ENCODE data around the gene ZNF423. TPM values are rescaled to one million over a fixed set of nuclear protein-coding genes. Genes with fewer than 3 reads are reported as not detected.

The ZNF423 gene
- total and polyA plus RNA-seq, 2 of the 13 experiments (the other 11 are each of a cell fraction or from before 2014, with no cell fraction given) = 0.07 to 0.31 TPM

- no TSS peak for BruUV-seq (replicated peaks)
- Histone ChIP-seq H3K79me2 (ENCODE audit: insufficient read depth, low read length) (no peaks in the 10 kb centered on the region), H3K4me2 (ENCODE audit: low read depth, low read length) (no peak overlapping the region), H3K9ac (ENCODE audit: insufficient read depth, low read depth, low read length) (no peak overlapping the region), H3K4me1 (ENCODE audit: insufficient read depth, low read length) (no peaks in the 10 kb centered on the region), H3K27ac (ENCODE audit: extremely low read length, insufficient read depth, low read length) (no peak overlapping the region), H4K20me1 (ENCODE audit: insufficient read depth, low read length) (no peaks in the 10 kb centered on the region), H3K36me3 (replicated peaks in 1 of 2; ENCODE audit: control insufficient read depth in 1 of 2, insufficient read depth in 2 of 2, low read length in 2 of 2) (no peaks in the 10 kb centered on the region), H3K4me3 (replicated peaks in 1 of 3; ENCODE audit: insufficient read depth in 1 of 3, low read depth in 2 of 3, low read length in 3 of 3) (no peak overlapping the region), H3K27me3 (ENCODE audit: control insufficient read depth in 1 of 2, insufficient read depth in 2 of 2, low read length in 2 of 2) (peaks cover 2 to 3% of the 10 kb centered on the region in 2 experiments; a peak in 2 of 5 replicates), H3K9me3 (ENCODE audit: low read length) (no peaks in the 10 kb centered on the region), H2AFZ (ENCODE audit: low read length) (no peak overlapping the region)
- 26% methylated on average over 9 of the region's 11 CpGs for WGBS (ENCODE audit: low lambda C conversion rate)
- TF ChIP-seq RCOR2 (CRISPR knock-in tag; IDR thresholded peaks at IDR 0.05) (no peak), KLF9 (CRISPR knock-in tag; IDR thresholded peaks at IDR 0.05; ENCODE audit: low read depth) (no peak), SETDB1 (CRISPR knock-in tag; IDR thresholded peaks at IDR 0.05; ENCODE audit: borderline replicate concordance) (no peak)
- DNase-seq (ENCODE audit: low spot score) = no peak
- intact Hi-C loops (cut with micrococcal nuclease; ENCODE audit: unreplicated experiment) (no loop called here), in situ Hi-C loops (cut with HindIII; ENCODE audit: extremely low pct_ligation_motif_present, low pct_unique_long_range_greater_than_20kb) (no loop called here)
- no peak for ATAC-seq
- POLR2A ChIA-PET = no interaction called here
- CTCF ChIA-PET (ENCODE audit: low intra/inter-chr PET ratio, low total read pairs) = no interaction called here
- FAIRE-seq = no peak
Measured at GRCh38 chr16:49455181-49455990, 400.5 kb downstream of the ZNF423 start.

GRCh38 chr16:49454426-49455180 is 401.3 kb downstream of the ZNF423 start:
- Histone ChIP-seq H3K4me3 (replicated peaks in 1 of 3; ENCODE audit: insufficient read depth in 1 of 3, low read depth in 2 of 3, low read length in 3 of 3) (no peak overlapping the region), H3K79me2 (ENCODE audit: insufficient read depth, low read length) (no peaks in the 10 kb centered on the region), H3K4me2 (ENCODE audit: low read depth, low read length) (no peak overlapping the region), H3K4me1 (ENCODE audit: insufficient read depth, low read length) (no peaks in the 10 kb centered on the region), H2AFZ (ENCODE audit: low read length) (no peak overlapping the region), H3K27ac (ENCODE audit: extremely low read length, insufficient read depth, low read length) (no peak overlapping the region), H4K20me1 (ENCODE audit: insufficient read depth, low read length) (no peaks in the 10 kb centered on the region), H3K36me3 (replicated peaks in 1 of 2; ENCODE audit: control insufficient read depth in 1 of 2, insufficient read depth in 2 of 2, low read length in 2 of 2) (no peaks in the 10 kb centered on the region), H3K27me3 (ENCODE audit: control insufficient read depth in 1 of 2, insufficient read depth in 2 of 2, low read length in 2 of 2) (peaks cover 2 to 3% of the 10 kb centered on the region in 2 experiments; a peak in 2 of 5 replicates), H3K9me3 (ENCODE audit: low read length) (no peaks in the 10 kb centered on the region), H3K9ac (ENCODE audit: insufficient read depth, low read depth, low read length) (no peak overlapping the region)
- ChIA-PET CTCF (ENCODE audit: low intra/inter-chr PET ratio, low total read pairs) (no interaction called here), POLR2A (no interaction called here)
- TF ChIP-seq YEATS2 (CRISPR knock-in tag; IDR thresholded peaks at IDR 0.05; ENCODE audit: borderline replicate concordance) = no peak
- FAIRE-seq (no peak), ATAC-seq (no peak), DNase-seq (ENCODE audit: low spot score) (no peak)
- in situ Hi-C loops (cut with HindIII; ENCODE audit: extremely low pct_ligation_motif_present, low pct_unique_long_range_greater_than_20kb) = no loop called here
- WGBS (ENCODE audit: low lambda C conversion rate) = 21% methylated on average over 12 of the region's 12 CpGs
- no TSS peak for BruUV-seq (replicated peaks)
- intact Hi-C loops (cut with micrococcal nuclease; ENCODE audit: unreplicated experiment) = no loop called here

Data from HepG2 (cell line).